ENCODE results near the gene RNU7-1.

GRCh38 chr12:6929466-6930452 lies 13.9 kb upstream of the RNU7-1 start:
- TF ChIP-seq EZH2 (IDR thresholded peaks at IDR 0.05; ENCODE audit: borderline replicate concordance), result no peak
- no peak for TF ChIP-seq EZH2phosphoT487 (IDR thresholded peaks at IDR 0.05; ENCODE audit: low read depth, severe bottlenecking, unreplicated experiment)
- no peak for TF ChIP-seq CTCF (IDR thresholded peaks at IDR 0.05; ENCODE audit: poor library complexity)

Measured in hepatocyte (in vitro differentiated cells).